HCT116 (cell line): ENCODE measurements around the gene CCDC9B. TPM values are rescaled to one million over a fixed set of nuclear protein-coding genes. Genes with fewer than 3 reads are reported as not detected.

Experiments used
- ATAC-seq: fragments of 200-7000 bp; cut with Tn5 transposase; 2 replicates; pipeline ENCODE4 v1.9.1; 2020; ENCODE audit warnings: mild to moderate bottlenecking, moderate library complexity
- BruUV-seq: library from RNA; stranded (reverse); fragments of 400-500 nt; replicated peaks from 2 replicates; lab custom pipeline; 2021; lab: Mats Ljungman, UMichigan
- CTCF ChIA-PET: fragments of 300-600 bp; sonication (Branson Sonifier 250); formaldehyde crosslinking; loops from one replicate; lab custom pipeline; 2021; ENCODE audit warnings: antibody characterized with exemption; lab: Charles Lee
- POLR2A ChIA-PET: fragments of 300-600, 350-600 bp; sonication (Branson Sonifier 250); formaldehyde crosslinking; loops from one replicate; lab custom pipeline; 2021; ENCODE audit warnings: antibody characterized with exemption; lab: Charles Lee
- RAD21 ChIA-PET, 2 experiments: fragments of 300-600 bp; sonication (Branson Sonifier 250); formaldehyde crosslinking; loops; one replicate each; lab custom pipeline; 2023; ENCODE audit warnings: low total read pairs in 2 of 2; ENCODE audit not compliant: uncharacterized antibody in 2 of 2, unreplicated experiment in 2 of 2, low non-redundant PET in 1 of 2; lab: Charles Lee
- DNase-seq: peaks from one replicate; pipeline ENCODE4 v3.0.0-alpha.2; 2010; ENCODE audit warnings: low read depth, low spot score
- H2AFZ ChIP-seq: fragments of 200-600 bp; shearing (Covaris generic), sonication (generic); 2 replicates; pipeline ENCODE4 v1.6.1; 2017; ENCODE audit warnings: low read depth, mixed run types, mixed read lengths, antibody characterized with exemption, low read length; ENCODE audit not compliant: poor library complexity, severe bottlenecking
- H3K27ac ChIP-seq: 2 replicates; pipeline ENCODE4 v1.5.1; 2012; ENCODE audit warnings: low read depth, low read length
- H3K27me3 ChIP-seq: fragments of 200-600 bp; sonication (generic); 2 replicates; pipeline ENCODE4 v1.6.1; 2016; ENCODE audit warnings: mixed run types, low read length, mixed read lengths; ENCODE audit not compliant: insufficient read depth
- H3K36me3 ChIP-seq, 2 experiments: fragments of 200-500 bp in 1 of 2; fragments of 200-600 bp in 1 of 2; sonication (Bioruptor generic) in 1 of 2; sonication (generic) in 1 of 2; 2 replicates each; pipeline versions ENCODE4 v1.5.1 to v1.6.1; 2014 to 2016; ENCODE audit warnings: low read length in 2 of 2, inconsistent platforms in 1 of 2, mixed read lengths in 1 of 2, mixed run types in 1 of 2; ENCODE audit not compliant: insufficient read depth in 2 of 2, control insufficient read depth in 1 of 2
- H3K4me1 ChIP-seq, 2 experiments: fragments of 200-600 bp in 1 of 2; sonication (generic) in 1 of 2; 2 replicates each; pipeline versions ENCODE4 v1.5.1 to v1.6.1; 2012 to 2017; ENCODE audit warnings: low read length in 2 of 2, inconsistent platforms in 1 of 2, mild to moderate bottlenecking in 1 of 2, mixed read lengths in 1 of 2, mixed run types in 1 of 2, moderate library complexity in 1 of 2; ENCODE audit not compliant: insufficient read depth in 2 of 2, control insufficient read depth in 1 of 2
- H3K4me2 ChIP-seq: fragments of 200-600 bp; sonication (generic); 2 replicates; pipeline ENCODE4 v1.6.1; 2017; ENCODE audit warnings: mixed run types, low read length, mixed read lengths
- H3K4me3 ChIP-seq, 2 experiments: fragments of 200-600 bp in 1 of 2; sonication (generic) in 1 of 2; replicated peaks in 1 of 2; 2 replicates each; pipeline ENCODE4 v1.5.1; 2011 to 2016; ENCODE audit warnings: low read length in 2 of 2, control low read depth in 1 of 2, low read depth in 1 of 2, mild to moderate bottlenecking in 1 of 2, mixed read lengths in 1 of 2, mixed run types in 1 of 2
- H3K79me2 ChIP-seq: fragments of 200-600 bp; sonication (generic); 2 replicates; pipeline ENCODE4 v1.6.1; 2017; ENCODE audit warnings: mild to moderate bottlenecking, mixed run types, low read length, moderate library complexity, mixed read lengths; ENCODE audit not compliant: insufficient read depth
- H3K9ac ChIP-seq: fragments of 200-600 bp; sonication (generic); 2 replicates; pipeline ENCODE4 v1.6.1; 2016; ENCODE audit warnings: low read length, mixed read lengths
- H3K9me2 ChIP-seq: fragments of 200-600 bp; sonication (generic), shearing (Covaris generic); 2 replicates; pipeline ENCODE4 v1.6.1; 2017; ENCODE audit warnings: mixed run types, mild to moderate bottlenecking, moderate library complexity; ENCODE audit not compliant: insufficient read depth
- H3K9me3 ChIP-seq, 2 experiments: fragments of 200-500 bp in 1 of 2; fragments of 200-600 bp in 1 of 2; sonication (Bioruptor generic) in 1 of 2; sonication (generic) in 1 of 2; 2 replicates each; pipeline ENCODE4 v1.6.1; 2014 to 2017; ENCODE audit warnings: low read length in 2 of 2, mixed read lengths in 2 of 2, inconsistent platforms in 1 of 2, low read depth in 1 of 2, mild to moderate bottlenecking in 1 of 2, mixed run types in 1 of 2, moderate library complexity in 1 of 2; ENCODE audit not compliant: control insufficient read depth in 1 of 2, insufficient read depth in 1 of 2
- H4K20me1 ChIP-seq: fragments of 200-600 bp; sonication (generic), shearing (Covaris generic); 2 replicates; pipeline ENCODE4 v1.6.1; 2017; ENCODE audit warnings: mixed run types, mild to moderate bottlenecking, moderate library complexity; ENCODE audit not compliant: insufficient read depth
- CTCF ChIP-seq, 3 experiments: fragments of 200-600 bp in 1 of 3; sonication (generic) in 1 of 3; IDR thresholded peaks in 2 of 3; conservative IDR thresholded peaks in 1 of 3; 2 replicates each; pipeline ENCODE4 v1.5.1; 2012 to 2017; ENCODE audit warnings: low read depth in 2 of 3, low read length in 2 of 3, antibody characterized with exemption in 1 of 3, borderline replicate concordance in 1 of 3, control low read depth in 1 of 3, mild to moderate bottlenecking in 1 of 3, mixed read lengths in 1 of 3, mixed run types in 1 of 3, moderate library complexity in 1 of 3; ENCODE audit not compliant: insufficient read depth in 1 of 3
- ELF1 ChIP-seq: IDR thresholded peaks from 2 replicates; pipeline ENCODE4 v1.6.1; 2012; ENCODE audit warnings: low read depth, borderline replicate concordance
- RAD21 ChIP-seq: IDR thresholded peaks from 2 replicates; pipeline ENCODE4 v1.6.1; 2012; ENCODE audit warnings: low read depth, mild to moderate bottlenecking
- intact Hi-C: fragments of 100-400 bp; cut with micrococcal nuclease; formaldehyde crosslinking; loops from 2 replicates; pipeline ENCODE4 v1.10.0; 2022
- total RNA-seq: library from RNA; stranded (reverse); gene quantifications from one replicate; pipeline ENCODE4 v1.2.1, GENCODE V29; 2021; ENCODE audit not compliant: unreplicated experiment
- TF ChIP-seq, protein P1 (sequence below): IDR thresholded peaks from 2 replicates; pipeline ENCODE4 v1.6.1; 2011; ENCODE audit warnings: mild to moderate bottlenecking, low read length, moderate library complexity; ENCODE audit not compliant: insufficient replicate concordance; ENCODE audit errors: extremely low read depth

CCDC9B gene
- total RNA-seq, 1 experiment from 2014 or later, result 15.6 TPM

DNA sequence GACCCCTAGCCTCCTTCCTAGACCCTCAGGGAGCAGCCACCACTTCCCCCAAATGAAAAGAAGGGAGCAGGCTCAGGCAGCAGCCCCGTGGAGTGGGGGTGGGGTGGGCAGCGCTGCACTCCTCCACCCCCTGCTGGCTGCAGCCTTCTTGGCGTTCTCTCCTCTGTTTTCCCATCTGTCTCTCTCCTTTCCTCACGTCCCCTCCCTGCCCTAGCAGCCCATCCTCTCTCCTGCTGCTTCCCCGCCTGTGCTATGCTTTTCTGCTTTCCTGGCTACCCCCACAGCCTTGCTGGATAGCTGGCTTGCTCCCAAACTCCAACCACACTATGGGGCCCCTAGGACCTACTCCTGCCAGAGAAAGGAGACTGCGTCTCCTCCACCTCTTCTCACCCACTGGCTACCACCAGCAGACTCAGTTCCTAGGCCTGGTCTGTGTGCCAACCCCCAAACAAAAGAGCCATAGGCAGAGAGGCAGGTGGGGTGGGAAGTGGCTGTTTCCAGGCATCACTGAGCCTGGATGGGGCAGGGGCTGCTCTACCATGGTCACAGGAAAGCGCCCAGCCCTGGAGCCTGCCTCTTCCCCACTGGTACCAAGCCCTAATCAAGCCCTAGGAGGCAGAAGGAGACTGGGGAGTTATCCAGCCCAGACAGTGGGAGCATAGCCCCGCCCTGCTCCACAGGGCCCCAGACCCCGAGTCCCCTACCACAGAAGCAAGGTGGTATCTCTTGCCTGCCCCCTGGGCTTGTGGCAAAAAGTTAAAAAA is 13.9 kb upstream of the CCDC9B start:
- BruUV-seq, result no TSS peak
- intact Hi-C loops, result no loop called here
- no peak overlapping the region for H3K4me3 ChIP-seq
- ATAC-seq, result peak; percentile 58
- TF ChIP-seq, protein P1, sequence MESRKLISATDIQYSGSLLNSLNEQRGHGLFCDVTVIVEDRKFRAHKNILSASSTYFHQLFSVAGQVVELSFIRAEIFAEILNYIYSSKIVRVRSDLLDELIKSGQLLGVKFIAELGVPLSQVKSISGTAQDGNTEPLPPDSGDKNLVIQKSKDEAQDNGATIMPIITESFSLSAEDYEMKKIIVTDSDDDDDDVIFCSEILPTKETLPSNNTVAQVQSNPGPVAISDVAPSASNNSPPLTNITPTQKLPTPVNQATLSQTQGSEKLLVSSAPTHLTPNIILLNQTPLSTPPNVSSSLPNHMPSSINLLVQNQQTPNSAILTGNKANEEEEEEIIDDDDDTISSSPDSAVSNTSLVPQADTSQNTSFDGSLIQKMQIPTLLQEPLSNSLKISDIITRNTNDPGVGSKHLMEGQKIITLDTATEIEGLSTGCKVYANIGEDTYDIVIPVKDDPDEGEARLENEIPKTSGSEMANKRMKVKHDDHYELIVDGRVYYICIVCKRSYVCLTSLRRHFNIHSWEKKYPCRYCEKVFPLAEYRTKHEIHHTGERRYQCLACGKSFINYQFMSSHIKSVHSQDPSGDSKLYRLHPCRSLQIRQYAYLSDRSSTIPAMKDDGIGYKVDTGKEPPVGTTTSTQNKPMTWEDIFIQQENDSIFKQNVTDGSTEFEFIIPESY, result no peak
- no peak for TF ChIP-seq ELF1
- peak; percentile 27 to 65 (median 59); a peak in 5 of 6 replicates for TF ChIP-seq CTCF (IDR thresholded peaks at IDR 0.05 in 2 of 3, conservative IDR thresholded peaks at IDR 0.05 in 1 of 3; ENCODE audit: borderline replicate concordance in 1 of 3, insufficient read depth in 1 of 3, low read depth in 2 of 3, low read length in 2 of 3)
- TF ChIP-seq RAD21, result peak; percentile 28; the same call in 1 of the 2 replicates
- no peaks in the 10 kb centered on the region for H4K20me1 ChIP-seq
- RAD21 ChIA-PET, result no interaction called here
- no peak overlapping the region for H2AFZ ChIP-seq
- no peaks in the 10 kb centered on the region for H3K9me2 ChIP-seq
- DNase-seq, result no peak
- POLR2A ChIA-PET, result interaction anchor here (0.6 kb wide), 1 partner anchor 105 kb away, joined by 3 read pairs; no protein-coding TSS in a partner anchor
- H3K79me2 ChIP-seq, result no peaks in the 10 kb centered on the region
- no peaks in the 10 kb centered on the region for H3K27me3 ChIP-seq
- H3K27ac ChIP-seq, result no peak overlapping the region; the same call in 1 of the 2 replicates
- peak overlapping the region; percentile 46 for H3K4me2 ChIP-seq
- H3K9me3 ChIP-seq, result no peaks in the 10 kb centered on the region
- no peak overlapping the region for H3K9ac ChIP-seq
- peaks cover 17 to 30% of the 10 kb centered on the region in 2 experiments for H3K4me1 ChIP-seq
- CTCF ChIA-PET, result interaction anchor here (1.5 to 5.2 kb wide), 2 partner anchors 11 to 13 kb away, joined by 3 to 22 read pairs; no protein-coding TSS in a partner anchor
- H3K36me3 ChIP-seq, result no peaks in the 10 kb centered on the region
